ENCODE results near the gene MT1E.
"Not testable (repeated sequence)": the region's sequence is repeated elsewhere in the genome, so short reads cannot be mapped to it uniquely, and the experiment has no call there.

Gene MT1E

GRCh38 chr16:56672761-56673536 lies 47.4 kb downstream of the MT1E start:
- DNase-seq: no peak

GRCh38 chr16:56673921-56674320 lies 48.3 kb downstream of the MT1E start:
- DNase-seq: peak; percentile 16

- not testable (repeated sequence) for DNase-seq
These were observed 49.0 kb downstream of the MT1E start for GRCh38 chr16:56674570-56674969.

GRCh38 chr16:56675685-56676210 lies 50.2 kb downstream of the MT1E start:
- DNase-seq: peak; percentile 15

All from activated CD4-positive, alpha-beta T cell treated with anti-CD3 and anti-CD28 coated beads, Interleukin-10, Interleukin-2, amounts not matched to agents 100 ng/mL and 50 ng/mL, durations not matched to agents 16 hours and 8 hours (primary cell).